ENCODE measurements around the gene MORN3. TPM values are rescaled to one million over a fixed set of nuclear protein-coding genes. Genes with fewer than 3 reads are reported as not detected.

Gene MORN3
- total and polyA plus RNA-seq, 2 donors (not counting 1 experiment from before 2014, with no cell fraction given), result 0.22 to 1.3 TPM

Small RNAs within 50 kb of the gene (small RNA-seq; reads per million reads assigned to genes)
- not detected for gene RNU6-1004P (ENCODE audit: insufficient read length, low read depth, low replicate concordance)

Other genes starting within 250 kb of the MORN3 start
- gene KDM2B, start 88.6 kb downstream of the MORN3 start, total RNA-seq, result 126 and 129 TPM in 2 replicates
- 108 and 109 TPM in 2 replicates for gene KDM2B, start 88.6 kb downstream of the MORN3 start, polyA plus RNA-seq
- gene ORAI1, start 43.1 kb downstream of the MORN3 start, total RNA-seq, result 43.2 and 44.2 TPM in 2 replicates
- 57.0 and 66.0 TPM in 2 replicates for gene ORAI1, start 43.1 kb downstream of the MORN3 start, polyA plus RNA-seq
- 9.2 and 11.5 TPM in 2 replicates for gene TMEM120B, start 43.1 kb upstream of the MORN3 start, total RNA-seq
- 4.4 and 9.7 TPM in 2 replicates for gene TMEM120B, start 43.1 kb upstream of the MORN3 start, polyA plus RNA-seq
- gene RHOF, start 124.0 kb upstream of the MORN3 start, total RNA-seq, result 87.1 and 90.3 TPM in 2 replicates
- gene RHOF, start 124.0 kb upstream of the MORN3 start, polyA plus RNA-seq, result 129 and 150 TPM in 2 replicates
- 60.6 and 61.4 TPM in 2 replicates for gene SETD1B, start 134.4 kb upstream of the MORN3 start, total RNA-seq
- gene SETD1B, start 134.4 kb upstream of the MORN3 start, polyA plus RNA-seq, result 7.3 and 7.9 TPM in 2 replicates
- not detected in 2 replicates for gene HPD, start 189.2 kb upstream of the MORN3 start, total RNA-seq
- gene HPD, start 189.2 kb upstream of the MORN3 start, polyA plus RNA-seq, result not detected in 2 replicates
- gene PSMD9, start 219.1 kb upstream of the MORN3 start, total RNA-seq, result 37.1 and 38.2 TPM in 2 replicates
- 81.6 and 83.4 TPM in 2 replicates for gene PSMD9, start 219.1 kb upstream of the MORN3 start, polyA plus RNA-seq
- 1.4 and 1.6 TPM in 2 replicates for gene CFAP251, start 248.9 kb upstream of the MORN3 start, total RNA-seq
- gene CFAP251, start 248.9 kb upstream of the MORN3 start, polyA plus RNA-seq, result 0.22 and 0.97 TPM in 2 replicates

Data from B cell (primary cell).